CD8-positive, alpha-beta memory T cell (primary cell): ENCODE results near the gene DEDD2. TPM values are rescaled to one million over a fixed set of nuclear protein-coding genes. Genes with fewer than 3 reads are reported as not detected.

Source experiments
- CTCF ChIA-PET: fragments of 350-600 bp; sonication (Branson Sonifier 250); formaldehyde crosslinking; loops from one replicate; lab custom pipeline; 2021; ENCODE audit warnings: antibody characterized with exemption; lab: Charles Lee
- POLR2A ChIA-PET: fragments of 350-600 bp; sonication (Branson Sonifier 250); formaldehyde crosslinking; loops from one replicate; lab custom pipeline; 2021; ENCODE audit warnings: antibody characterized with exemption; lab: Charles Lee
- DNase-seq, 5 donors: peaks; one replicate each; pipeline versions ENCODE4 v3.0.0 to v3.0.0-alpha.2; 2020 to 2022; ENCODE audit warnings: mixed read lengths in 1 of 5
- H3K27ac ChIP-seq: one replicate; pipeline ENCODE4 v1.7.0; 2013; ENCODE audit warnings: low read depth, mild to moderate bottlenecking, low read length, moderate library complexity
- H3K27me3 ChIP-seq: 2 replicates; pipeline ENCODE4 v1.7.0; 2013; ENCODE audit warnings: low read length, mild to moderate bottlenecking; ENCODE audit not compliant: insufficient read depth, poor library complexity, severe bottlenecking
- H3K36me3 ChIP-seq: 2 replicates; pipeline ENCODE4 v1.7.0; 2013; ENCODE audit warnings: mild to moderate bottlenecking, low read length, moderate library complexity; ENCODE audit not compliant: insufficient read depth
- H3K4me1 ChIP-seq: 2 replicates; pipeline ENCODE4 v1.7.0; 2013; ENCODE audit warnings: mild to moderate bottlenecking, low read length, moderate library complexity; ENCODE audit not compliant: insufficient read depth
- H3K4me3 ChIP-seq: 2 replicates; pipeline ENCODE4 v1.7.0; 2013; ENCODE audit warnings: mild to moderate bottlenecking, low read length
- H3K9me3 ChIP-seq: 2 replicates; pipeline ENCODE4 v1.7.0; 2013; ENCODE audit warnings: mild to moderate bottlenecking, low read length
- H3K27ac Mint-ChIP-seq, 8 donors: one replicate each; pipeline ENCODE4 v1.8.0; 2020 to 2021; ENCODE audit warnings: mixed read lengths in 8 of 8, mild to moderate bottlenecking in 6 of 8, inconsistent platforms in 3 of 8, moderate library complexity in 3 of 8
- H3K27me3 Mint-ChIP-seq, 2 donors: one replicate each; pipeline ENCODE4 v1.8.0; 2020 to 2021; ENCODE audit warnings: mixed read lengths in 2 of 2, mild to moderate bottlenecking in 1 of 2, moderate library complexity in 1 of 2
- H3K36me3 Mint-ChIP-seq, 3 donors: one replicate each; pipeline ENCODE4 v1.8.0; 2020 to 2021; ENCODE audit warnings: mixed read lengths in 3 of 3, inconsistent platforms in 1 of 3, mild to moderate bottlenecking in 1 of 3
- H3K4me1 Mint-ChIP-seq, 3 donors: one replicate each; pipeline ENCODE4 v1.8.0; 2020 to 2021; ENCODE audit warnings: mixed read lengths in 3 of 3, inconsistent platforms in 1 of 3, mild to moderate bottlenecking in 1 of 3
- H3K4me3 Mint-ChIP-seq, 7 donors: one replicate each; pipeline ENCODE4 v1.8.0; 2020 to 2021; ENCODE audit warnings: mixed read lengths in 7 of 7, mild to moderate bottlenecking in 6 of 7, moderate library complexity in 4 of 7, inconsistent platforms in 2 of 7
- H3K9me3 Mint-ChIP-seq, 5 donors: one replicate each; pipeline ENCODE4 v1.8.0; 2020 to 2022; ENCODE audit warnings: mixed read lengths in 5 of 5, mild to moderate bottlenecking in 3 of 5, moderate library complexity in 2 of 5, inconsistent platforms in 1 of 5
- polyA plus RNA-seq: library from polyadenylated mRNA; unstranded; fragments of 300-500 nt; fragmentation: Illumina TruSeq; gene quantifications from one replicate; pipeline ENCODE4 v1.2.3, GENCODE V29; 2021
- total RNA-seq, 2 experiments: library from RNA; stranded (reverse); gene quantifications; one replicate each; pipeline ENCODE4 v1.2.3, GENCODE V29; 2021

Gene DEDD2
- total and polyA plus RNA-seq, 3 experiments from 2014 or later, result 30.0 to 163 (median 32.7) TPM

DNA sequence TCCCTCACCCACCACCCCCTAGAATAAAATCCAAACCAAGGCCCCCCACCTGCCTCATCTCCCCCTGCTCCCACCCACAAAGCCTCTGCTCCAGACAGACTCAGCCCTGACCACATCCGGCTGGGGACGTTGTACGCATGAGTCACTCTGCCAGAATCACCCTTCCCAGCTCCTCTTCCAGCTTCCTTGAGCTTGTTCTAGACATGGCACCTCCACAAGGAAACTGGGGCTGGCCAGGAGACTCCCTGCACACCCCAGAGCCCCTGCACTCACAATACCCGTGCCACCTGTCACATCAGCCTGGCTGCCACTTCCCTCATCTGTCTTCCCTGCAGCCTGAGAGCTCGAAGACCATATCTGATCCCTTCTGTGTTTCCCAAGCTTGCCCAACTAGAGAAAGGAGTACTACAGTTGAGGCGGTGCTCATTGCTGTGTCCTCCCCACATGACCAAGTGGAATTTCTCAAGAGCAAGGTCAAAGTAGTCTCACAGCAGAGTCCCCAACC is 9.7 kb downstream of the DEDD2 start:
- H3K9me3 ChIP-seq, result no peaks in the 10 kb centered on the region
- peaks cover 54 to 75% (median 71%) of the 10 kb centered on the region in 3 donors for H3K4me1 Mint-ChIP-seq
- DNase-seq, result peak in 1 of 5 donors; percentile 42
- peak overlapping the region in 5 of 7 donors; percentile 46 to 84 (median 60) for H3K4me3 Mint-ChIP-seq
- peaks cover 12 to 88% (median 25%) of the 10 kb centered on the region in 3 donors for H3K36me3 Mint-ChIP-seq
- no peak overlapping the region for H3K27ac ChIP-seq
- H3K36me3 ChIP-seq, result peaks cover 62% of the 10 kb centered on the region
- no peak overlapping the region for H3K4me3 ChIP-seq
- H3K27me3 Mint-ChIP-seq, result no peaks in the 10 kb centered on the region
- H3K27ac Mint-ChIP-seq, result peak overlapping the region; percentile 59 to 94 (median 90)
- peaks cover 48% of the 10 kb centered on the region for H3K4me1 ChIP-seq
- H3K9me3 Mint-ChIP-seq, result no peaks in the 10 kb centered on the region
- CTCF ChIA-PET, result interaction anchor here (1.0 to 2.5 kb wide), 4 partner anchors 8 to 99 kb away, joined by 3 to 10 read pairs (median 4); no protein-coding TSS in a partner anchor
- H3K27me3 ChIP-seq, result no peaks in the 10 kb centered on the region
- POLR2A ChIA-PET, result interaction anchor here (0.9 kb wide), 1 partner anchor 9 kb away, joined by 3 read pairs; no protein-coding TSS in a partner anchor

DNA sequence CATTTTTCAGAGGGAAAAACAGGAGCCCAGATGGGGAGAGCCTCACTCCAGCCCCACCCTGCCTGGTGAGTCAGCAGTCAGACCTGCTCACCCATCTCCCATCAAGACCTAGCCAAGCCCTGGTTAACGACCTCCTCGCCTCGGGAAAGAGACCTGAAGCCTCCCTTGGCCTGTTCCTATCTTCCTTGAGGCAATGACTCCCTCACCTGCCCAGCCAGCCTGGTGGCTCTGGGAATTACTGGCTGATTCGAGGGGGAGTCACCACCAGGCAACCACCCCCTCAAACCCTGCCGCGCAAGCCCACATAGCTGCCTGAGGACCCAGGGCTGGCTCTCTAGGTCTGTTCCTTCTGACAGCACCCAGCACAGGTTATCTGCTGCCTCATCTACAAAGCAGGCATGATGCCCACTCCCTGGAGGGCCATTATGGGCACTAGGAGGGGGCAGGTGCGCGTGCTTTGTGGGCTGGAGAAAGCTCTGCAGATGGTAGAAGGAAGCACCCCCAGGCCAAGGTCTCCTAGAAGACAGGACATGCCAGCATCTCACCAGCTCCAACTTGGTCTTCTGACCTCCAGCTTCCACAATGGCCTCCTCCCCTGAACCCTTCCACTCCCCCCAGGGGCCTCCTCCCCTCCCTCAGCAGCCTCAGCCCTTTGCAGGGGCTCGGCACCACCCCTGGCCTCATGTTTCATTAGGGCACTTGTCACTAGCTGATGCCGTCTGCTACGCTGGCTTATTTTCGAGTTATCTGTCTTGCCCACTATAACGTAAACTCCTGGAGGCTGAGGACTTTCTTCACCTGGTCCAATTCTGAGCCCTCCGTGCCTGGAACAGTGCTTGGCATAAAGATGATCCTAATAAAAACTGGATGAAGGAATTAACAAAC is 10.4 kb downstream of the DEDD2 start:
- Mint-ChIP-seq H3K4me3 (peak overlapping the region in 4 of 7 donors; percentile 46 to 84 (median 60)), H3K27ac (peak overlapping the region; percentile 59 to 94 (median 90)), H3K27me3 (no peaks in the 10 kb centered on the region), H3K9me3 (no peaks in the 10 kb centered on the region), H3K4me1 (peaks cover 56 to 75% (median 72%) of the 10 kb centered on the region in 3 donors), H3K36me3 (peaks cover 14 to 88% (median 25%) of the 10 kb centered on the region in 3 donors)
- CTCF ChIA-PET, result interaction anchor here (1.0 to 2.5 kb wide), 6 partner anchors 9 to 99 kb away, joined by 3 to 10 read pairs (median 4); no protein-coding TSS in a partner anchor
- Histone ChIP-seq H3K4me3 (no peak overlapping the region), H3K4me1 (peaks cover 48% of the 10 kb centered on the region), H3K27ac (peak overlapping the region; percentile 11), H3K9me3 (no peaks in the 10 kb centered on the region), H3K36me3 (peaks cover 64% of the 10 kb centered on the region), H3K27me3 (no peaks in the 10 kb centered on the region)
- DNase-seq, result no peak
- POLR2A ChIA-PET, result no interaction called here

DNA sequence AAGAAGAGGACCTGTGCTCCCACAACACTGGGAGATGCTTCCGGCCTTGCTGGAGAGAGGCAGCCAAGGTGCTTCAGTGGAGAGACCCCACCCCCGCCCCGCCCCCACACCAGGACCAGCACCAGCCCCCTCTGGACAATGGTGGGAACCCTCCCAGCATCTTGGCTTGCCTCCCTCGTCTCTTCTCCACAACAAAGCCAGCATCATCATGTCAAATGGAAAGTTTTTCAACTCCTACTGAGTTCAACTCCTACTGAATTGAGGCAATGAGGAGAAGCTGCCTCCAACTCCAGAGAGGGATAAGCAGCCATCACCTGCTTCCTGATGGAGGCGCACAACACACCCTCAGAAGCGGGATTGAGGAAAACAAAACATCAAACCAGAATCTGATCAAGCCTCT is 12.8 kb downstream of the DEDD2 start:
- H3K9me3 Mint-ChIP-seq, result no peaks in the 10 kb centered on the region
- POLR2A ChIA-PET, result no interaction called here
- Histone ChIP-seq H3K4me3 (no peak overlapping the region), H3K9me3 (no peaks in the 10 kb centered on the region), H3K4me1 (peaks cover 72% of the 10 kb centered on the region), H3K27ac (no peak overlapping the region), H3K27me3 (no peaks in the 10 kb centered on the region), H3K36me3 (peaks cover 57% of the 10 kb centered on the region)
- peak overlapping the region; percentile 30 to 97 (median 84) for H3K27ac Mint-ChIP-seq
- DNase-seq, result no peak
- H3K4me3 Mint-ChIP-seq, result peak overlapping the region in 2 of 7 donors; percentile 17 to 48
- H3K36me3 Mint-ChIP-seq, result peaks cover 11 to 90% (median 21%) of the 10 kb centered on the region in 3 donors
- H3K4me1 Mint-ChIP-seq, result peaks cover 76 to 93% (median 90%) of the 10 kb centered on the region in 3 donors
- CTCF ChIA-PET, result interaction anchor here (0.9 kb wide), 1 partner anchor 72 kb away, joined by 3 read pairs; no protein-coding TSS in a partner anchor
- H3K27me3 Mint-ChIP-seq, result no peaks in the 10 kb centered on the region

DNA sequence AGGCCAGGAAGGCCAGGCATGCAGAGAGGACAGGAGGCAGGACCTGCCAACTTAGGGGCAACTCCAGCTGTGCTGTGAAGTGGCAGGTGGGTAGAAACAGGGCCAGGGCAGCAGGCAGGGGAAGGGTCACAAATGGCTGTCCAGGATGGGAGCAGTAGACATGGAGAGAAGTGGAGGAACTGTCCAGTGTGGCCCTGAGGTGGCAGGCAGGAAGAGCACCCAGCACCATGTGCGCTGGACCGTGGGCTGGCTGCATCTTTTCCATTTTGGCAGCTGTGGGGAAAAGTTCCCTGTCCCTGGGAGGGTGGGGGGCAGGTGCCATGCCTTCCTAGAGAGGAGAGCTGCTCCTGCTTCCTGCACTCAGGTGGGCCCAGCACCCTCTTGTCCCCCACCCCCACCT is 13.8 kb downstream of the DEDD2 start:
- Mint-ChIP-seq H3K4me3 (peak overlapping the region in 2 of 7 donors; percentile 26 to 61), H3K27me3 (no peaks in the 10 kb centered on the region), H3K36me3 (peaks cover 8 to 89% (median 24%) of the 10 kb centered on the region in 3 donors), H3K4me1 (peaks cover 80 to 95% (median 93%) of the 10 kb centered on the region in 3 donors), H3K27ac (peak overlapping the region; percentile 85 to 98 (median 94)), H3K9me3 (no peaks in the 10 kb centered on the region)
- Histone ChIP-seq H3K4me3 (no peak overlapping the region), H3K27ac (no peak overlapping the region), H3K9me3 (no peaks in the 10 kb centered on the region), H3K27me3 (no peaks in the 10 kb centered on the region), H3K36me3 (peaks cover 49% of the 10 kb centered on the region), H3K4me1 (peaks cover 82% of the 10 kb centered on the region)
- CTCF ChIA-PET, result interaction anchor here (0.9 kb wide), 1 partner anchor 71 kb away, joined by 3 read pairs; no protein-coding TSS in a partner anchor
- POLR2A ChIA-PET, result interaction anchor here (0.6 kb wide), 1 partner anchor 39 kb away, joined by 3 read pairs; no protein-coding TSS in a partner anchor
- DNase-seq, result no peak

DNA sequence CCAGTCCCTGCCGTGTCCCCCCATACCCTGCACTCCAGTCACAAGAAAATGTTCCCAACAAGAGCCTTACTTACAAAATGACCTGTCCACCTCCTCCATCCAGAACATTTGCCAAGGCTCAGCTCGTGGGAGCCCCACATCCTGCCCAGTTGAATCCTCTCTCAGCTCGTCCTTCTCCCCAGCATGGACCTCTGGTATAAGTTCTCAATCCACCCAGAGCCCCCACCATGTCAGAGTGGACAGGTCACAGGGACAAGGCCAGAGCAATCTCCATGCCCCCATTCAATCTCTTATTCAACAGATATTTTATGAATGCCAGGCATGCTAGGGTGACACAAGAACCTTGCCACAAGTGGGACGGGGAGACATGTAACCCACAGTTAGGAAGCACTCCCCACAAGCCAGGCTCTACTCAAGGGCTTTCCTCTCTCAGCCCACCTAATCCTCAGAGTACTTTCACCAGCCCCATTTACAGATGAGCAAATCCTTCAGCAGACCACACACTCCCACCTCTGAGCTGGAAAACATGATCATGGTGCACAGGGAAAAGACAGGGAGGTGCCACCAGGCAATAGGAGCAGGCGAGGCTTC is 15.1 kb downstream of the DEDD2 start:
- no peaks in the 10 kb centered on the region for H3K9me3 Mint-ChIP-seq
- peak overlapping the region; percentile 22 for H3K4me3 ChIP-seq

DNA sequence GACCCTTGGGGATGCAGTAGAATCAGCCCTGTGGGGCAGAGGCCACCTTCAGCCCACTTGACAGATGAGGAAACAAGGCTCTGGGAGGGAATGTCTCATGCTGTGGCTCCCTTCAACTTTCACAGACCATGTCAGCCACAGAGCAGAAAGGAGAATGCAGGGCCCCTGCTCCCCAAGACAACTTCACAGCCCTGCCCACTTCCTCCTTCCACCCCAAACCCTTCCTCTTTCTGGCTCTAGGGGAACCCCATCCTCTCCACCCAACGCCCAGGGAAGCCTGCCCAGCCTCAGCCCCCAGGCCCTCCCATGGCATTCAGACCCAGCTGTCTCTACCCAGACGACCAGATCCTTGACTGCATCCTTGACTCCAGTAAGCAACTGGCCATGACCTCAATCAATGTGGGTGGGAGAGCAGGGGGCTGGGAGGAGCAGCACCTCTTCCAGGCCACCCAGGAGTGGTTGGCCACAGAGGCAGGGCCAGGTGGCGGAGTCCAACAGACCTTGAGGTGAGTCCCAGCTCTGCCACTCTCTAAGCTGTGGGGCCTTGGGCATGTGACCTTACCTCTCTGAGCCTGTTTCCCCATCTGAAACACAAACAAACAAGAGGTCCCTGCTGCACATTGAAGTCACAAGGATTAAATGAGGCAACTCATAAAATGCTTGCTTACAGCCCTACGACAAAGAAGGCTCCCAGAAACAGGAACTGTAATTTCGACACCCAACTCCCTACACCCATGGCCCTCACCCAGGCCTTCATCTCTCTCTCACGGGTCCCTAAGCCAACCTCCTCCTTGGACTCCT is 15.8 kb downstream of the DEDD2 start:
- H3K9me3 Mint-ChIP-seq, result no peaks in the 10 kb centered on the region
- peak in 4 of 5 donors; percentile 39 to 71 (median 59) for DNase-seq
- H3K36me3 ChIP-seq, result peaks cover 42% of the 10 kb centered on the region
- peak overlapping the region; percentile 85 to 98 (median 97) for H3K27ac Mint-ChIP-seq
- H3K27me3 ChIP-seq, result no peaks in the 10 kb centered on the region
- H3K9me3 ChIP-seq, result no peaks in the 10 kb centered on the region
- H3K4me1 Mint-ChIP-seq, result peaks cover 81 to 91% (median 90%) of the 10 kb centered on the region in 3 donors
- peak overlapping the region; percentile 77 to 92 (median 82) for H3K4me3 Mint-ChIP-seq
- ChIA-PET POLR2A (interaction anchor here (0.5 to 0.9 kb wide), 2 partner anchors 13 to 15 kb away, joined by 3 to 6 read pairs; no protein-coding TSS in a partner anchor), CTCF (interaction anchor here (0.7 to 1.5 kb wide), 4 partner anchors 17 to 124 kb away, joined by 3 to 4 read pairs (median 3); no protein-coding TSS in a partner anchor)
- peaks cover 0 to 1% of the 10 kb centered on the region in 2 donors for H3K27me3 Mint-ChIP-seq
- H3K27ac ChIP-seq, result peak overlapping the region; percentile 88
- peak overlapping the region; percentile 22 for H3K4me3 ChIP-seq
- peaks cover 84% of the 10 kb centered on the region for H3K4me1 ChIP-seq
- H3K36me3 Mint-ChIP-seq, result peaks cover 8 to 83% (median 13%) of the 10 kb centered on the region in 3 donors

More for the DNA sequence above, 15.1 kb downstream of the DEDD2 start:
- ChIA-PET CTCF (interaction anchor here (0.7 to 1.3 kb wide), 2 partner anchors 18 to 77 kb away, joined by 3 to 4 read pairs; no protein-coding TSS in a partner anchor), POLR2A (interaction anchor here (0.5 to 1.0 kb wide), 4 partner anchors 8 to 112 kb away, joined by 3 to 8 read pairs (median 4); no protein-coding TSS in a partner anchor)
- Histone ChIP-seq H3K9me3 (no peaks in the 10 kb centered on the region), H3K27ac (peak overlapping the region; percentile 19), H3K4me1 (peaks cover 83% of the 10 kb centered on the region), H3K27me3 (no peaks in the 10 kb centered on the region), H3K36me3 (peaks cover 46% of the 10 kb centered on the region)
- Mint-ChIP-seq H3K36me3 (peaks cover 8 to 83% (median 13%) of the 10 kb centered on the region in 3 donors), H3K27ac (peak overlapping the region; percentile 85 to 98 (median 97)), H3K27me3 (peaks cover 0 to 1% of the 10 kb centered on the region in 2 donors), H3K4me1 (peaks cover 77 to 90% (median 90%) of the 10 kb centered on the region in 3 donors), H3K4me3 (peak overlapping the region; percentile 77 to 92 (median 82))
- DNase-seq, result no peak
